HCT116 (cell line): Measurements from ENCODE around the gene ANO8. TPM values are rescaled to one million over a fixed set of nuclear protein-coding genes. Genes with fewer than 3 reads are reported as not detected.

ENCODE experiments used
- ATAC-seq: fragments of 200-7000 bp; cut with Tn5 transposase; 2 replicates; pipeline ENCODE4 v1.9.1; 2020; ENCODE audit warnings: mild to moderate bottlenecking, moderate library complexity
- BruUV-seq: library from RNA; stranded (reverse); fragments of 400-500 nt; replicated peaks from 2 replicates; lab custom pipeline; 2021; lab: Mats Ljungman, UMichigan
- CTCF ChIA-PET: fragments of 300-600 bp; sonication (Branson Sonifier 250); formaldehyde crosslinking; loops from one replicate; lab custom pipeline; 2021; ENCODE audit warnings: antibody characterized with exemption; lab: Charles Lee
- POLR2A ChIA-PET: fragments of 300-600, 350-600 bp; sonication (Branson Sonifier 250); formaldehyde crosslinking; loops from one replicate; lab custom pipeline; 2021; ENCODE audit warnings: antibody characterized with exemption; lab: Charles Lee
- RAD21 ChIA-PET, 2 experiments: fragments of 300-600 bp; sonication (Branson Sonifier 250); formaldehyde crosslinking; loops; one replicate each; lab custom pipeline; 2023; ENCODE audit warnings: low total read pairs in 2 of 2; ENCODE audit not compliant: uncharacterized antibody in 2 of 2, unreplicated experiment in 2 of 2, low non-redundant PET in 1 of 2; lab: Charles Lee
- DNase-seq: peaks from one replicate; pipeline ENCODE4 v3.0.0-alpha.2; 2010; ENCODE audit warnings: low read depth, low spot score
- H2AFZ ChIP-seq: fragments of 200-600 bp; shearing (Covaris generic), sonication (generic); 2 replicates; pipeline ENCODE4 v1.6.1; 2017; ENCODE audit warnings: low read depth, mixed run types, mixed read lengths, antibody characterized with exemption, low read length; ENCODE audit not compliant: poor library complexity, severe bottlenecking
- H3K27ac ChIP-seq: 2 replicates; pipeline ENCODE4 v1.5.1; 2012; ENCODE audit warnings: low read depth, low read length
- H3K27me3 ChIP-seq: fragments of 200-600 bp; sonication (generic); 2 replicates; pipeline ENCODE4 v1.6.1; 2016; ENCODE audit warnings: mixed run types, low read length, mixed read lengths; ENCODE audit not compliant: insufficient read depth
- H3K36me3 ChIP-seq, 2 experiments: fragments of 200-500 bp in 1 of 2; fragments of 200-600 bp in 1 of 2; sonication (Bioruptor generic) in 1 of 2; sonication (generic) in 1 of 2; 2 replicates each; pipeline versions ENCODE4 v1.5.1 to v1.6.1; 2014 to 2016; ENCODE audit warnings: low read length in 2 of 2, inconsistent platforms in 1 of 2, mixed read lengths in 1 of 2, mixed run types in 1 of 2; ENCODE audit not compliant: insufficient read depth in 2 of 2, control insufficient read depth in 1 of 2
- H3K4me1 ChIP-seq, 2 experiments: fragments of 200-600 bp in 1 of 2; sonication (generic) in 1 of 2; 2 replicates each; pipeline versions ENCODE4 v1.5.1 to v1.6.1; 2012 to 2017; ENCODE audit warnings: low read length in 2 of 2, inconsistent platforms in 1 of 2, mild to moderate bottlenecking in 1 of 2, mixed read lengths in 1 of 2, mixed run types in 1 of 2, moderate library complexity in 1 of 2; ENCODE audit not compliant: insufficient read depth in 2 of 2, control insufficient read depth in 1 of 2
- H3K4me2 ChIP-seq: fragments of 200-600 bp; sonication (generic); 2 replicates; pipeline ENCODE4 v1.6.1; 2017; ENCODE audit warnings: mixed run types, low read length, mixed read lengths
- H3K4me3 ChIP-seq, 2 experiments: fragments of 200-600 bp in 1 of 2; sonication (generic) in 1 of 2; replicated peaks in 1 of 2; 2 replicates each; pipeline ENCODE4 v1.5.1; 2011 to 2016; ENCODE audit warnings: low read length in 2 of 2, control low read depth in 1 of 2, low read depth in 1 of 2, mild to moderate bottlenecking in 1 of 2, mixed read lengths in 1 of 2, mixed run types in 1 of 2
- H3K79me2 ChIP-seq: fragments of 200-600 bp; sonication (generic); 2 replicates; pipeline ENCODE4 v1.6.1; 2017; ENCODE audit warnings: mild to moderate bottlenecking, mixed run types, low read length, moderate library complexity, mixed read lengths; ENCODE audit not compliant: insufficient read depth
- H3K9ac ChIP-seq: fragments of 200-600 bp; sonication (generic); 2 replicates; pipeline ENCODE4 v1.6.1; 2016; ENCODE audit warnings: low read length, mixed read lengths
- H3K9me2 ChIP-seq: fragments of 200-600 bp; sonication (generic), shearing (Covaris generic); 2 replicates; pipeline ENCODE4 v1.6.1; 2017; ENCODE audit warnings: mixed run types, mild to moderate bottlenecking, moderate library complexity; ENCODE audit not compliant: insufficient read depth
- H3K9me3 ChIP-seq, 2 experiments: fragments of 200-500 bp in 1 of 2; fragments of 200-600 bp in 1 of 2; sonication (Bioruptor generic) in 1 of 2; sonication (generic) in 1 of 2; 2 replicates each; pipeline ENCODE4 v1.6.1; 2014 to 2017; ENCODE audit warnings: low read length in 2 of 2, mixed read lengths in 2 of 2, inconsistent platforms in 1 of 2, low read depth in 1 of 2, mild to moderate bottlenecking in 1 of 2, mixed run types in 1 of 2, moderate library complexity in 1 of 2; ENCODE audit not compliant: control insufficient read depth in 1 of 2, insufficient read depth in 1 of 2
- H4K20me1 ChIP-seq: fragments of 200-600 bp; sonication (generic), shearing (Covaris generic); 2 replicates; pipeline ENCODE4 v1.6.1; 2017; ENCODE audit warnings: mixed run types, mild to moderate bottlenecking, moderate library complexity; ENCODE audit not compliant: insufficient read depth
- ELF1 ChIP-seq: IDR thresholded peaks from 2 replicates; pipeline ENCODE4 v1.6.1; 2012; ENCODE audit warnings: low read depth, borderline replicate concordance
- EZH2phosphoT487 ChIP-seq: fragments of 200-600 bp; IDR thresholded peaks from 2 replicates; pipeline ENCODE4 v1.6.1; 2018; ENCODE audit warnings: antibody characterized with exemption, borderline replicate concordance
- FOSL1 ChIP-seq: IDR thresholded peaks from 2 replicates; pipeline ENCODE4 v1.6.1; 2012; ENCODE audit warnings: low read depth
- POLR2AphosphoS5 ChIP-seq: IDR thresholded peaks from 2 replicates; pipeline ENCODE4 v1.6.1; 2011; ENCODE audit warnings: mild to moderate bottlenecking, low read depth, low read length, moderate library complexity
- SP1 ChIP-seq: IDR thresholded peaks from 2 replicates; pipeline ENCODE4 v1.6.1; 2012; ENCODE audit warnings: low read depth
- TCF7L2 ChIP-seq: IDR thresholded peaks from 2 replicates; pipeline ENCODE4 v1.7.0; 2011; ENCODE audit warnings: borderline replicate concordance, inconsistent platforms; ENCODE audit not compliant: insufficient read depth, insufficient read length; ENCODE audit errors: extremely low read depth
- intact Hi-C: fragments of 100-400 bp; cut with micrococcal nuclease; formaldehyde crosslinking; loops from 2 replicates; pipeline ENCODE4 v1.10.0; 2022
- total RNA-seq: library from RNA; stranded (reverse); gene quantifications from one replicate; pipeline ENCODE4 v1.2.1, GENCODE V29; 2021; ENCODE audit not compliant: unreplicated experiment
- TF ChIP-seq, protein P1 (sequence below): IDR thresholded peaks from 2 replicates; pipeline ENCODE4 v1.6.1; 2012

ANO8 gene
- total RNA-seq, 1 experiment from 2014 or later = 22.9 TPM

DNA sequence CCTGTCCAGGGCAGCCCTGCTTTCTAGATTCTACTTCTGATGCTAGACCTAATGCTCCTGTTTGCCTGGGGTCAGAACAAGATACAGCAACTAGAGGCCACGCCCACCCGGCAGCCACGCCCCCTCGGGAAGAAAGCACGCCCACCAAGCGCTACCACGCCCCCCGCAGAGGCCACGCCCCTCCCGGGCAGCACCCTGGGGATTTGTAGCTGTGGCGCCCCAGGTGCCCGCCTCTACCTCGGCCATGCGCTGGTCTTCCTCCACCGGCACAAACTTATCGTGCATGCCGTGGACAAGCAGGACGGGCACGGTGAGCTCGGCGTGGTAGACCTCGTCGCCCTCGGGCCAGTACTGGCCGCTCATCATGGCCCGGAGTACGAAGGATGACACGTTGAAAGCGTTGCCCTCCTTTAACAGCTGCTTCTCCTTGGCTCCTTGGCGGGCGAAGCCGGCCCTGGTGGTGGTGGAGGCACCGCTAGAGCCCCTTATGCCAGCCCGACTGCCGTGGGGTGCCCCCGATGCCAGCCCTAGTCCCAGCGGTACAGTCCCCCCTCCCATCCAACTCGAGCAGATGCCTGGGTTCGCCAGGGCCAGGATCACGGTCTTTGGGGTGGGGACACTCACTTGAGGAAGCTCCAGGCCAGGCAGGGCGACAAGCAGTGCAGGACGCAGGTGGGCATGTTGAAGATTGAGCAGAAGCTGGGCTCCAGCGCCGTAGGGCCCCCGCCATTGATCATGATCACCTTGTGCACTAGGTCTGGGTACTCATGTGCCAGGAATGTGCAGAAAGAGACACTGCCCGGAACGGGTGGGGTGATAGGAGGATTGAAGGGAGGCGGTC, 40.4 kb downstream of the ANO8 start:
- ATAC-seq (peak; percentile 30), DNase-seq (no peak)
- H3K4me1 ChIP-seq = peaks cover 20 to 44% of the 10 kb centered on the region in 2 experiments
- no peaks in the 10 kb centered on the region for H3K27me3 ChIP-seq
- POLR2A ChIA-PET = interaction anchor here (1.0 to 2.4 kb wide), 3 partner anchors 10 to 95 kb away, joined by 3 to 22 read pairs (median 4); partner anchors contain the start of genes ABHD8, DDA1 and MRPL34
- peak overlapping the region; percentile 60 to 67 for H3K4me3 ChIP-seq
- H3K36me3 ChIP-seq = peaks cover 0 to 10% of the 10 kb centered on the region in 2 experiments; a peak in 2 of 4 replicates
- H3K9me2 ChIP-seq = no peaks in the 10 kb centered on the region
- H2AFZ ChIP-seq = no peak overlapping the region
- H3K9ac ChIP-seq = peak overlapping the region; percentile 68; the same call in 1 of the 2 replicates
- intact Hi-C loops = no loop called here
- RAD21 ChIA-PET = interaction anchor here in 1 of 2 experiments (1.2 kb wide), 1 partner anchor 11 kb away, joined by 3 read pairs; no protein-coding TSS in a partner anchor
- TF ChIP-seq SP1 (no peak), TCF7L2 (no peak), FOSL1 (no peak), POLR2AphosphoS5 (no peak), EZH2phosphoT487 (no peak), ELF1 (no peak)
- TF ChIP-seq, protein P1, sequence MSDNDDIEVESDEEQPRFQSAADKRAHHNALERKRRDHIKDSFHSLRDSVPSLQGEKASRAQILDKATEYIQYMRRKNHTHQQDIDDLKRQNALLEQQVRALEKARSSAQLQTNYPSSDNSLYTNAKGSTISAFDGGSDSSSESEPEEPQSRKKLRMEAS = no peak
- H3K4me2 ChIP-seq = peak overlapping the region; percentile 82
- no peaks in the 10 kb centered on the region; a peak in 1 of 4 replicates for H3K9me3 ChIP-seq
- CTCF ChIA-PET = interaction anchor here (1.1 to 1.7 kb wide), 4 partner anchors 11 to 92 kb away, joined by 4 to 7 read pairs (median 4); partner anchors contain the start of genes ANO8 and MRPL34
- H3K27ac ChIP-seq = peak overlapping the region; percentile 57
- BruUV-seq = no TSS peak
- peaks cover 37% of the 10 kb centered on the region for H3K79me2 ChIP-seq
- H4K20me1 ChIP-seq = no peaks in the 10 kb centered on the region
